NCI-H1092 treated with DMSO at 0.1 percent for 48 hours (cell line): ENCODE measurements around the gene CCNQ.
A peak's percentile ranks its signal among the peaks of the same experiment; 100 is the strongest.

Source experiments
- DNase-seq: peaks from one replicate; lab custom pipeline; 2025; lab: John Stamatoyannopoulos, UW

Gene CCNQ

DNA sequence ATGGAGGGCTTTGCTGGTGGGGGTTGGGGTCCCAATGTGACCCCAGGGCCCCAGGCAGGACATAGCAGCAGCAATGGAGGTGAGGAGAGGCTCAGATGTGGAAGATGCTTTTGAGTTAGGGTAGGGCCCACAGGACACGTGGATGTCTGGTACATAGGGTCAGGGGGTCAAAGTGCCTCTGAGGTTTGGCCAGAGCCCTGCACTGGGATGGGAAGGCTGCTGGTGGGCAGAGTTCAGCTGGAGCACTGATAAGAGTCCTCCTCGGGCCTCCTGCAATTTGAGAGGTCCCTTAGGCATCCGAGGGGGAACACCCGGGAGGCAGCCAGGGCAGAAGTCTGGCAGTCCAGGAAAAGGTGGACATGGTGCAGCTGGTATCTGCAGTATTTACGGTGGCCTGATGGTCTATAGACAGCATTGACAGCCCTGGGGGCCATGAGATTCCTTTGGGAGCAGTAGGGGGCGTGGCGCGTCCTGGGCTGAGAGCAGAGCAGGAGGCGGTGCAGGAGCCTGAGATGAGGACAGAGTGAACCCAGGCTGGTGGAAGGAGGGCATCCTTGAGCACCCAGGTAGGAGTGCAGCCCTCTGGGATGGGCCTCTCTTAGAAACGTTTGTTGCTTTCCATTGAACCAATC is 22.6 kb downstream of the CCNQ start:
- DNase-seq, result no peak

DNA sequence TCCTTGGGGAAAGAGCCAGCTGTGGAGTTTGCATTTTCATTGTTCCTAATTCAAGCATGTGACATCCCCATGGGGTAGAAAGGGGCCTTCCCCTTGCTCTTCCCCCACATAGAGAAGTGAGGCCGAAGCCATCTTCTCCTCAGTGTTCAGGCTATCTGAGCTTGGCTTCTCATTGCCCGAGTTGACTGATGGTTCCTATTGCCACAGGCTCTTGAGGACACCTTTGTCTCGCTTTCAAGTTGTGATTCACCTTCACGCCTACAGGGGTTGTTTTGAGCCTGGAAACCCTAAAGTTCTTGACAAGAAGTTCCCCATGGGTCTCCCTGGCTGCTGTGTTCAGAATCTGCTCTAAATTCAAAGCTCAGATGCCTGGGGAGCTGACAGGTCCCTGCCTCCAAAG is 25.0 kb downstream of the CCNQ start:
- no peak for DNase-seq

DNA sequence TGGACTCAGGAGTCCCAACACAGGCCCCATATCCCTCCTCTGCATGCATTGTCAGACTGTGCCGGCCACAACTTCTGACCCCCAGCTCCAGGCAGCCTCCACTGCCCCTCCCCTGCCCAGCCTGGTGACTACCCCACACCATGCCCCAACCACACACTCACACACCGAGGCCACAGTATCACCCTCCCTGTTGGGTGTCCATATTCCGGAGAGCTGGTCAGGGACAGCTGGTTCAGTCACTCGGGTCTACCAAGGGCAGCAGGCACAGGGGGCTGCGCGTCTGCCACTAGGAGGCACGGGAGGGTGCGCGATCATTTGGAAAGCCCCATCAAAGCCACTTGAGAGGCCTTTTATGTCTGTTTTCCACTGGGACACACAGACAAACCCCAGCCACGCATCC is 26.3 kb downstream of the CCNQ start:
- DNase-seq, result no peak

DNA sequence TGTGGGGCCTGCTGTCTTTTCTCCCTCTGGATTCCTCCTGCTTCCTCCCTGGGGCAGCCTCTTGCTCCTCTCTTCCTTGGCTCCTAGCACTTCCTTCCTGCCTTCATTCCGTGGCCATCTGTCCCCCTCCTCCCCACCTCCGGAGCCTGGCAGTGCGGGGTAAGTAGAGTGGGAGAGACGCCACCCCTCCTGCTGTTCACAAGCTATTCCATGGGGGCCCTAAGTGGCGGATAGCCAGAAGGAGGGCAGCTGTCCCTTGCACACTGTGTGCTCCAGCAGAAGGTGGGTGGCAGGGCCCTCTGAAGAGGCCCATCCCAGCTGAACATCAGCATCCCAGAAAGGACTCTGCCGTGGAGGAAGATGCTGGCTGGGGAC is 27.4 kb downstream of the CCNQ start:
- no peak for DNase-seq

- DNase-seq, result no peak
Measured at GRCh38 chrX:153569475-153569874, 29.5 kb downstream of the CCNQ start.

DNA sequence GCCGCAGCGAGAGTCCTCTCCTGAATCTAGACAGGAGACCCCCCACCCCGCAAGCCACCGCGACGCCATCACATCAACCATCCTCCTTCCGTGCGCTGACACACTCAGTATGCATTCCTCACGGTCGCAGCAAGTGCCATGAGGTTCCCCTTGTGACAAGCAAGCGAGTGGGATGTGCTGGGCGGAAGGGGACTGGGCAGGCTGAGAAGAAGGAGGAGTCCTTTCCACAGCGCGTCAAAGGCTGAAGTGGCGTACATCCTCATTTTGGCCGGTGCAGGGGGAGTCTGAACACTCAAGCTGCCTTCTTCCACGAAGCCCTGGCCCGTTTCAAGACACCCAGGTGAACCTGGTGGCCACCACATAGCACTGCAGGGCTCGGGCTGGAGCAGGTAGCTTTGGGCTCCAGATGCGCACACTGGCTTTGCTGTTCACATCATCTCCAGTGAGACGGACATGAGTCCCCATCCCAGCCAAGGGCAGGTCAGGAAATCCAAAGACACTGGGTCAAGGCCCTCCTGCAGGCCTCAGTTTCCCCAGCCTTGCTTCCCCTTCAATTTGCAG is 30.4 kb downstream of the CCNQ start:
- DNase-seq, result no peak

DNA sequence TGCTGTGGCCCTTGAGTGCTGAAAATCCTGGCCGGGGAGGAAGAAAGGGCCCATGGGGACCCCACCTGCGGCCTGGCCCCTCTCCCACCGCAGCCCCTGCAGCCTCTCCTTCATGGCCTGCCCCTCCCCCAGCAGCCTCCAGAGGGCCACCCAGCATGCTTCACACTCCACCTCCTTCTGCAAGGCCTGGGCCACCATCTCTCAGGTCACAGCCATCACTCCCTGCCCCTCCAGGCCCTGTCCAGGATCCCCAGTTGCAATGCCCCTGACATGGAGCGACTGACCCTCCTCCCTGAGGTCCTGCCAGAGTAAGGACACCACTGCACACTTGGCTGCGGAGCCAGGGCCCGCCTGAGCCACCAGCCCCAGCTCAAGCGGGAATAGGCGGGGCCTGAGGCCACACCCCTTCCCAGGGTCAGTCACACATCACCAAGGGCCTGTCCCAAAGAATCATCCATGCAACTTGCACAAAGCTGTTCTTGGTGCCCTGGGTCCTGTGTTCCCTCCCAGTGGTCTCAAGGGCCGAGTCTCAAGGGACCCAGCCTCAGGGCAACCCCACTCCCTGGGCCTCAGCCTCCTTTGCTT is 32.9 kb downstream of the CCNQ start:
- no peak for DNase-seq

GRCh38 chrX:153564047-153564606 is 34.8 kb downstream of the CCNQ start:
- peak; percentile 19 for DNase-seq

- DNase-seq, result no peak
Measured at GRCh38 chrX:153562546-153562945, 36.4 kb downstream of the CCNQ start.

- no peak for DNase-seq
Measured at GRCh38 chrX:153561337-153561736, 37.6 kb downstream of the CCNQ start.

DNA sequence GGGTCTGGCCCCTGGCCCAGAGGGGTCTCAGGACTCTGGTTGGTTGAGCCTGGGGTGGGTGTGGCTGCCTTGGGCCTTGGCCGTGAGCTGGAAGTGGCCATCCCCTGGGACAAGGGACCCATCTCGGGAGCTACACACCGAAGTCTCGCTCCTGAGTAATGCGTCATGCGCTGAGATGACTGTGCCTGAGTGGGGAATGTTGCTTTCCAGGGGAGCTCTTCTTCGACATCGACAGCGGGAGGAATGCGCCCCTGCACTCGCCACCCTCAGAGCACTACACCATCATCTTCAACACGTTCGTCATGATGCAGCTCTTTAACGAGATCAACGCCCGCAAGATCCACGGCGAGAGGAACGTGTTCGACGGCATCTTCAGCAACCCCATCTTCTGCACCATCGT is 38.5 kb downstream of the CCNQ start:
- no peak for DNase-seq

GRCh38 chrX:153560000-153560399 is 38.9 kb downstream of the CCNQ start:
- DNase-seq, result no peak

DNA sequence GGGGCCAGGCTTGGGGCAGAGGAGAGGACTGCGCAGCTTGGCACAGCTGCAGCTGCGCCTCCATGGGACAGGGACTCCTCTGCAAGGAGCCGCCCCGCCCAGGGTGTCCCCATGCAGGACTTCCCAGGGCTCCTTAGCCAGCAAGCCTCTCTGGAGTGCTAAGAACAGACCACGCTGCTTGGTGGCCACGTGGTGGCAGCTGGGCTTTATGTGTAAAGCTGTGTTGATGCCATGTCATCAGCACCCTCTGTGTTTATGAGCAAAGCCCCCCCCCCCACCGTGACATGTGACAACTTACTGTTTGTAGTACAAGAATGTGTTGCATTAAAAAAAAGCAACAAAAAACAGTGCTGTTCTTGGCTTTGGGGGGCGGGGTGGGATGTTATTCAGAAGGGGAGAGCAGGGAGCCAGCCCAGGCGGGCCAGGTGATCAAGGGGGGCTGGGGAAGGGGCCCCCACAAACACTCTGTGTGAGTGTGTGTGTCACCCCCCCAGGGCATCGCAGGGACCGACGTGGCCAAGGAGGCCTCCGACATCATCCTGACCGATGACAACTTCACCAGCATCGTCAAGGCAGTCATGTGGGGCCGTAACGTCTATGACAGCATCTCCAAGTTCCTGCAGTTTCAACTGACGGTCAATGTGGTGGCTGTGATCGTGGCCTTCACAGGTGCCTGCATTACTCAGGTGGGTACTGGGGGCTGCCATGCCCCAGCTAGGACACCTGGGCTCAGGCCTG is 41.2 kb downstream of the CCNQ start:
- no peak for DNase-seq

DNA sequence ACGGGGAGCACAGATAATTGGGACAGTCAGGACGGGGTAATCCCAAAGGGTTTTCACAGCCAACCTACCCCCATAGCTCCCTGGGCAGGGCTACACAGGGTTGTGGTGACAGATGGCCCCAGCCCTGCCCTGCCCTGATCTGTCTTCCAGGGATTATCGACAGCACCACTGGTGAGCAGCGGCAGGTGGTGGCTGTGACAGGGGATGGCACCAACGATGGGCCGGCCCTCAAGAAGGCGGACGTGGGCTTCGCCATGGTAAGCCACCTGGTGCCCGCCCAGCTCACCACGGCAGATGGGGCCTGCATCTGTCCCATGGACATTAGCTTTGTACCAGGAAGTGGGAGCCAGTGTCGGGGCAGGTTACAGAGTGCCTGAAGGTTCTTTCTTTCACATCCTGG is 42.2 kb downstream of the CCNQ start:
- no peak for DNase-seq

DNA sequence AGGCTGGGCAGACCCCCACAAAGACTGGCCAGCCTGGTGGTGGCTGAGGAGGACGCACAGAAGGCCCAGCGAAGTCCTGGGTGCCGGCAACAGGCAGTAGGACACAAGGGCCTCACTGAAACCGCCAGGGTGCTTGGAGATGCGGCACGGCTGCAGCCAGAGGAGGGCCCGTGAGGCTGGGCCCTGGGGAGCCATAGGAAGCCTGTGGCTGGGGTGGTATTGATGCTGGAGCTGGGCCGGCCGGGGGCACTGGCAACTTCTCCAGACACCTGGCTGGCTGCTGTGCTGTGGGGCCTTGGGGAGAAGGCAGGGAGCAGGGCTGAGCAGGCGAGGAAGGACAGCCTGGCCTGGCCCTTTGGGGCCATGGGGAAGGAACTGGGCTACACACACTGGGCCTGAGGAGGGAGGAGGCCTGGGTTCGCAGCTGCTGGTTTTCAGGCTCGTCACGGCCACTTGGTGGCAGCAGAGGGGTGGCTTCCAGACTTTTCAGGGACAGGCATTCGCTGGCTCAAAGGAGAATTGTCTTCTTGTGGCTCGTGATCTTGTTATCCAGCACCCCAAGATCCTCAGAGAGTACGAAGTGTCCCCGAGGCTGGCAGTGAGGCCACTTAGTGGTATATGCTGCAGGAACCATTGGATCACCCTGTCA is 44.3 kb downstream of the CCNQ start:
- peak; percentile 45 for DNase-seq

DNA sequence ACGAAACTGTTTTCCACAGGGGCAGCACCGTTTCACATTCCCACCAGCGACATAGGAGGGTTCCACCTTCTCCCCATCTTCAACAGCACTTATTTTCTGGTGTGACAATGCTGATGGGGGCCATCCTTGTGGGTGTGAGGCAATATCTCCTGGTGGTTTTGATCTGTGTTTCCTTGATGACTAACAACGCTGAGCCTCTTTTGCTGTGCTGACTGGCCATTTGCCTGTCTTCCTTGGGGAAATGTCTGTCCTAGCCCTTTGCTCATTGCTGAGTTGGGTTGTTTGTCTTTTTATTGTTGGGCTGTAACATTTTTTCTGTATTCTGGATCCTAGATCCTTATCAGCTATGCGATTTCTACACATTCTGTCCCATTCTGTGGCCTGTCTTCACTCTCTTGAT is 47.8 kb downstream of the CCNQ start:
- DNase-seq, result no peak

- no peak for DNase-seq
Measured at GRCh38 chrX:153549807-153550206, 49.1 kb downstream of the CCNQ start.

DNA sequence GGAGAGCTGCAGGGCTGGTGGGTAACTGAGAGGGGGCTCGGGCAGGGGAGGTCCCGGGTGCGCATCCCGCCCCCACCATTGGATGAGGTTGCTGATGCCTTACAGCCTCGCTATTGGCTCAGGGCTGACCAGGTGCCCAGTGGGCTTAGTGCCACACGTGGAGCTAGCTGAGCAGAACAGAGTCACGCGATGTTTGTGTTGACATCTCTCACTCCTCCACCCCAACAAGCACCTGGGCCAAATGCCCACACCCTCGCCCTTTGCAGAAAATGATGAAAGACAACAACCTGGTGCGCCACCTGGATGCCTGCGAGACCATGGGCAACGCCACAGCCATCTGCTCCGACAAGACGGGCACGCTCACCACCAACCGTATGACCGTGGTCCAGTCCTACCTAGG is 49.7 kb downstream of the CCNQ start:
- no peak for DNase-seq

GRCh38 chrX:153547195-153547594 is 51.7 kb downstream of the CCNQ start:
- no peak for DNase-seq

GRCh38 chrX:153546386-153546785 is 52.6 kb downstream of the CCNQ start:
- no peak for DNase-seq

- DNase-seq, result no peak
Measured at GRCh38 chrX:153544727-153545126, 54.2 kb downstream of the CCNQ start.

GRCh38 chrX:153539979-153540358 is 59.0 kb downstream of the CCNQ start:
- DNase-seq, result no peak
